ENCODE measurements around the gene ETF1. TPM values are rescaled to one million over a fixed set of nuclear protein-coding genes. Genes with fewer than 3 reads are reported as not detected.

Gene ETF1
- total RNA-seq, 2 donors from 2014 or later, result 24.9 to 36.6 TPM

GRCh38 chr5:138498376-138498775 lies 44.7 kb downstream of the ETF1 start:
- Histone ChIP-seq H3K9me3 (no peaks in the 10 kb centered on the region), H3K27ac (no peak overlapping the region), H3K4me1 (no peaks in the 10 kb centered on the region), H3K27me3 (no peaks in the 10 kb centered on the region), H3K4me3 (no peak overlapping the region), H3K36me3 (replicated peaks in 1 of 2; ENCODE audit: insufficient read depth in 1 of 2, low read depth in 2 of 2) (no peaks in the 10 kb centered on the region)
- TF ChIP-seq CTCF (IDR thresholded peaks at IDR 0.05) (no peak), POLR2A (IDR thresholded peaks at IDR 0.05) (no peak)
- 39 to 56% methylated on average over 4 of the region's 4 CpGs for WGBS, 2 donors
- intact Hi-C loops (cut with DNase I), result no loop called here
- DNase-seq (no peak), ATAC-seq (no peak)

- no peaks in the 10 kb centered on the region for H3K27me3 ChIP-seq
- H3K36me3 ChIP-seq (replicated peaks in 1 of 2; ENCODE audit: insufficient read depth in 1 of 2, low read depth in 2 of 2), result no peaks in the 10 kb centered on the region
- H3K9me3 ChIP-seq, result no peaks in the 10 kb centered on the region
- ATAC-seq (no peak), DNase-seq (no peak)
- no peak for TF ChIP-seq POLR2A (IDR thresholded peaks at IDR 0.05)
- no peak for TF ChIP-seq CTCF (IDR thresholded peaks at IDR 0.05)
- intact Hi-C loops (cut with DNase I), result no loop called here
- no peak overlapping the region for H3K4me3 ChIP-seq
- peaks cover 22% of the 10 kb centered on the region for H3K4me1 ChIP-seq
- H3K27ac ChIP-seq, result no peak overlapping the region
- WGBS, 2 donors, result 66 to 76% methylated on average over 7 of the region's 7 CpGs
These were observed 47.7 kb downstream of the ETF1 start for GRCh38 chr5:138495351-138495750.

- 32 to 35% methylated on average over 10 of the region's 10 CpGs for WGBS, 2 donors
- Histone ChIP-seq H3K4me1 (peaks cover 34% of the 10 kb centered on the region), H3K36me3 (replicated peaks in 1 of 2; ENCODE audit: insufficient read depth in 1 of 2, low read depth in 2 of 2) (no peaks in the 10 kb centered on the region), H3K27me3 (no peaks in the 10 kb centered on the region), H3K4me3 (no peak overlapping the region), H3K9me3 (no peaks in the 10 kb centered on the region), H3K27ac (peak overlapping the region; percentile 34 to 58 (median 37))
- intact Hi-C loops (cut with DNase I), result no loop called here
- ATAC-seq (no peak), DNase-seq (no peak)
- TF ChIP-seq CTCF (IDR thresholded peaks at IDR 0.05) (no peak), POLR2A (IDR thresholded peaks at IDR 0.05) (no peak)
These were observed 50.4 kb downstream of the ETF1 start for GRCh38 chr5:138492560-138493045.

- H3K27me3 ChIP-seq, result no peaks in the 10 kb centered on the region
- TF ChIP-seq POLR2A (IDR thresholded peaks at IDR 0.05) (peak; percentile 21 to 36 (median 31)), CTCF (IDR thresholded peaks at IDR 0.05) (no peak)
- ATAC-seq, result peak; percentile 98
- peak overlapping the region; percentile 34 to 58 (median 37) for H3K27ac ChIP-seq
- H3K4me1 ChIP-seq, result peaks cover 34% of the 10 kb centered on the region
- intact Hi-C loops (cut with DNase I), result no loop called here
- 6 to 15% methylated on average over 15 to 88 of the region's 93 CpGs for WGBS, 2 donors
- H3K9me3 ChIP-seq, result no peaks in the 10 kb centered on the region
- H3K36me3 ChIP-seq (replicated peaks in 1 of 2; ENCODE audit: insufficient read depth in 1 of 2, low read depth in 2 of 2), result no peaks in the 10 kb centered on the region
- H3K4me3 ChIP-seq, result no peak overlapping the region
- peak; percentile 91 to 95 (median 94) for DNase-seq
These were observed 51.1 kb downstream of the ETF1 start for GRCh38 chr5:138491669-138492559.
